Lower leg skin (tissue), 4 donors: ENCODE measurements around the gene ZDHHC7. TPM values are rescaled to one million over a fixed set of nuclear protein-coding genes. Genes with fewer than 3 reads are reported as not detected.

Source experiments
- DNase-seq, 2 donors: peaks; one replicate each; pipeline ENCODE4 v3.0.0-alpha.2; 2019; ENCODE audit warnings: low spot score in 2 of 2
- H3K4me3 ChIP-seq: fragments of 200-600 bp; sonication (generic); 2 replicates; pipeline ENCODE4 v1.5.1; 2017; ENCODE audit warnings: mild to moderate bottlenecking, low read depth; ENCODE audit not compliant: poor library complexity, severe bottlenecking
- POLR2A ChIP-seq, 2 donors: fragments of 450-650 bp; IDR thresholded peaks; one replicate each; pipeline ENCODE4 v1.6.1; 2016 to 2017; ENCODE audit warnings: antibody characterized with exemption in 2 of 2, mild to moderate bottlenecking in 1 of 2, moderate library complexity in 1 of 2
- WGBS, 2 donors: methylation state at CpG; one replicate each; pipeline ENCODE4 v1.1.5; 2018; 5-methylcytosine and 5-hydroxymethylcytosine counted together
- intact Hi-C: fragments of 100-400 bp; cut with DNase I; formaldehyde crosslinking; loops from one replicate; pipeline ENCODE4 v1.15.0; 2023; ENCODE audit warnings: low total_unique reads
- total RNA-seq, 4 donors: library from RNA; depleted of rRNA; stranded (reverse); fragments of >200 nt; gene quantifications; one replicate each; pipeline ENCODE4 v1.1.0, GENCODE V29; 2016
- TF ChIP-seq, protein P1 (sequence below), 3 donors: fragments of 450-650 bp; IDR thresholded peaks; one replicate each; pipeline ENCODE4 v1.5.1; 2016; ENCODE audit warnings: antibody characterized with exemption in 3 of 3, mild to moderate bottlenecking in 3 of 3, moderate library complexity in 2 of 3

ZDHHC7 gene
- total RNA-seq, 4 donors from 2014 or later: 39.7 to 56.5 (median 47.3) TPM

DNA sequence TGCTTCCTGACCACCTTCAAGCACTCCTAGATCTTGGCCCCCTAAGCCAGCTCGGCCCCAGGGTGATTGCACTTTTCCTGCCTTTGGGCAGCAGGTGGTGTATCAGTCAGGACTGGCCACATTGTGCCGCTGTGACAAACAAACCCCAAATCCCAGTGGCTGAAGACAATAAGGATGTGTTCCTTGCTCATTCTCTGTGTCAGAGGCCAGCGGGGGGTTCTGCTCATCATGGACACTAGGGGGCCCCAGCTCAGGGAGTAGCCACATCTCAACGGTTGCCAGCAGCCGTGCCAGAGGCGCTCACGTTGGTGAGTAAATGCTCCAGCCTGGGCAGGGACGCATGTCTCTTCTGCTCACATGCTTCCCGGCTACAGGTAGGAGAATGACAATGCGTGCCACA is 60.4 kb downstream of the ZDHHC7 start:
- WGBS, 2 donors: 91 to 93% methylated on average over 5 to 10 of the region's 10 CpGs
- no peak for DNase-seq
- TF ChIP-seq POLR2A (IDR thresholded peaks at IDR 0.05): no peak
- TF ChIP-seq, protein P1, sequence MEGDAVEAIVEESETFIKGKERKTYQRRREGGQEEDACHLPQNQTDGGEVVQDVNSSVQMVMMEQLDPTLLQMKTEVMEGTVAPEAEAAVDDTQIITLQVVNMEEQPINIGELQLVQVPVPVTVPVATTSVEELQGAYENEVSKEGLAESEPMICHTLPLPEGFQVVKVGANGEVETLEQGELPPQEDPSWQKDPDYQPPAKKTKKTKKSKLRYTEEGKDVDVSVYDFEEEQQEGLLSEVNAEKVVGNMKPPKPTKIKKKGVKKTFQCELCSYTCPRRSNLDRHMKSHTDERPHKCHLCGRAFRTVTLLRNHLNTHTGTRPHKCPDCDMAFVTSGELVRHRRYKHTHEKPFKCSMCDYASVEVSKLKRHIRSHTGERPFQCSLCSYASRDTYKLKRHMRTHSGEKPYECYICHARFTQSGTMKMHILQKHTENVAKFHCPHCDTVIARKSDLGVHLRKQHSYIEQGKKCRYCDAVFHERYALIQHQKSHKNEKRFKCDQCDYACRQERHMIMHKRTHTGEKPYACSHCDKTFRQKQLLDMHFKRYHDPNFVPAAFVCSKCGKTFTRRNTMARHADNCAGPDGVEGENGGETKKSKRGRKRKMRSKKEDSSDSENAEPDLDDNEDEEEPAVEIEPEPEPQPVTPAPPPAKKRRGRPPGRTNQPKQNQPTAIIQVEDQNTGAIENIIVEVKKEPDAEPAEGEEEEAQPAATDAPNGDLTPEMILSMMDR (IDR thresholded peaks at IDR 0.05): no peak
- no peak overlapping the region for H3K4me3 ChIP-seq
- intact Hi-C loops: loop anchor here (5.0 kb wide), 1 partner anchor 189 kb away; no protein-coding TSS in a partner anchor

DNA sequence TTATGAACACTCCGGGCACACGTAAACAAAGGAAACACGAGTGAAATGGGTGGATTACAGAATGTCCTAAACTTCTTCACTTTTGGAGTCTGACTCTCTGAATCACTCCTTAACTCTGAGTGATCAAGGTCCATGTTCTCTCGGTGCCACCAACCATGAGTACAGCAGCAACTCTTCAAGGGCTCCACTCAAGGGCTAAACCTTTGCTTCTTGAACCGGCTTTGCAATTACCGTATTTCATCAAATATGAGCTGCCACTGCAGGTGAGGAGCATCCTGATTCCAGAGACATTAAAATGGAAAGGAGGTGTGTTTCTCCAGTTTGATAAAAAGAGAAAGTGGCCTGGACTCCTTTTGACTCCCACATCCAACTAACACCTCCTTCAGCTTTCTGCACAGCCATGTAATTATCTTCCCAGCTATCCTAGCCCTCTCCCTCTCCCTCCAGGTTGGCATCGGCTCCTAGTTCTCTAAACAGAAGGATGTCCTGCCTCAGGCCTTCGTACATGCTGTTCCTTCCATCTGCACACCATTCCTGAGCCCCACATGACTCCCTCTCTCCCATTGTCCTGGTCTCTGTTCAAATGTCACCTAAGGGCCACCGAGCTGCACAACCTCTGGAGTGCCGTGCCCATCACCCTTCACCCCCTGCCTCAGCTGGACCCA is 61.4 kb downstream of the ZDHHC7 start:
- no peak overlapping the region for H3K4me3 ChIP-seq
- WGBS, 2 donors: 86 to 90% methylated on average over 10 of the region's 10 CpGs
- intact Hi-C loops: loop anchor here (5.0 kb wide), 1 partner anchor 188 kb away; no protein-coding TSS in a partner anchor
- DNase-seq: no peak
- TF ChIP-seq, protein P1 (IDR thresholded peaks at IDR 0.05): no peak
- TF ChIP-seq POLR2A (IDR thresholded peaks at IDR 0.05): no peak

DNA sequence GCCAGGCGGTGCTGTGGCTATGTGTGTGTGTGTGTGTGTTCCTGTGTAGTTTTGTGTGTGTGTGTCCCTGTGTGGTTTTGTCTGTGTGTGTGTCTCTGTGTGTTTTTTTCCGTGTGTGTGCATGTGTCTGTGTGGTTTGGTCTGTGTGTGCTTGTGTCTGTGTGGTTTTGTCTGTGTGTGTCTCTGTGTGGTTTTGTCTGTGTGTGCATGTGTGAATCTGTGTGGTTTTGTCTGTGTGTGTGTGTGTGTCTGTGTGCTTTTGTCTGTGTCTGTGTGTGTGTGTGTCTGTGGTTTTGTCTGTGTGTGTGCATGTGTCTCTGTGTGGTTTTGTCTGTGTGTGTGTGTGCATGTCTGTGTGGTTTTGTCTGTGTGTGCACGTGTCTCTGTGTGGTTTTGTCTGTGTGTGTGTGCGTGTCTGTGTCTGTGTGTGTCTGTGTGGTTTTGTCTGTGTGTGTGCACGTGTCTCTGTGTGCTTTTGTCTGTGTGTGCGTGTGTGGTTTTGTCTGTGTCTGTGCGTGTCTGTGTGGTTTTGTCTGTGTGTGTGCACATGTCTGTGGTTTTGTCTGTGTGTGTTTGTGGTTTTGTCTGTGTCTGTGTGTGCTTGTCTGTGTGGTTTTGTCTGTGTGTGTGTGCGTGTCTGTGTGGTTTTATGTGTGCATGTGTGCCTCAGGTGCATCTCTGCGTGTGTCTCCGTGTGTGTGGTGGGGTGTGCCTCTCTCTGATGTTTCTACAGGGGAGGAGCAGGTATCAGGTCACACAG is 62.3 kb downstream of the ZDHHC7 start:
- DNase-seq: no peak
- whole genome bisulfite sequencing, 2 donors: 56 to 69% methylated on average over 10 of the region's 10 CpGs
- no peak overlapping the region for H3K4me3 ChIP-seq
- TF ChIP-seq POLR2A (IDR thresholded peaks at IDR 0.05): no peak
- TF ChIP-seq, protein P1 (IDR thresholded peaks at IDR 0.05): peak in 1 of 3 donors; percentile 94
- intact Hi-C loops: no loop called here

DNA sequence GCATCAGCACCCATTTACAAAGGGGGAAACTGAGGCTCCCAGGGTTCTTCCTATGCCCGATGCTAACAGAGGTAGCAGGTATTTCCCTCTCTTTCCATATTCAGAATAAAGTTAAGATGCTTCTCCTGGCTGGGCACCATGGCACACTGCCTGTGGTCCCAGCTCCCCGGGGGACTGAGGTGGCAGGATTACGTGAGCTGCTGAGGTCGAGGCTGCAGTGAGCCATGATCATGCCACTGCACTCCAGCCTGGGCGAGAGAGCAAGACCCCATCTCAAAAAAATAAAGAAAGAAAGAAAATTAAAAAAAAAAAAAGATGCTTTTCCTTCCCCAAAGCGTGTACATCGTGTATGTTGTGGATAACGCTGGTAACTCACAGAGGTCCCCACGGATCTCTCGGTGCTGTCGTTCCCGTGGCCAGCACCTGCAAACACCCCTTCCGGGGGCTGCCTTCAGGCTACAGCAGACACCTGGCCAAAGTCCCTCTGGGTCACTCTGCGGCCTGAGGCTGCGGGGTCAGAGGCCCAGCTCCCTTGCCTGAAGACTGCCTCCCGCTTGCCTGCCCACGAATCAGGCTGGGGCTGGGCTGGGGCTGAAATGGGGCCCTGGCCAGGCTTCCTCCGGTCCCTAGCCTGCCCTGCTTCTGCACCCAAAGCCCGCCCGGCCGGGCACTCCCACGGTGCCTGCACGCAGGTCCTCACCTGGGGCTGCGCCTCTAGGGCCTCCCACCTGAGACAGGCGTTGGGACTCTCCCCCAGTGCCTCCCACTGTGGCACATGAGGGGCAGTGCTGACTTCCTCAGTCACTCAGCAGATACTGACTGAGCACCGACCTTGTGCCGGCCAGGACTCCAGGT is 63.1 kb downstream of the ZDHHC7 start:
- H3K4me3 ChIP-seq: no peak overlapping the region
- intact Hi-C loops: no loop called here
- WGBS, 2 donors: 83 to 88% methylated on average over 26 to 27 of the region's 27 CpGs
- DNase-seq: no peak
- TF ChIP-seq, protein P1 (IDR thresholded peaks at IDR 0.05): no peak
- no peak for TF ChIP-seq POLR2A (IDR thresholded peaks at IDR 0.05)

DNA sequence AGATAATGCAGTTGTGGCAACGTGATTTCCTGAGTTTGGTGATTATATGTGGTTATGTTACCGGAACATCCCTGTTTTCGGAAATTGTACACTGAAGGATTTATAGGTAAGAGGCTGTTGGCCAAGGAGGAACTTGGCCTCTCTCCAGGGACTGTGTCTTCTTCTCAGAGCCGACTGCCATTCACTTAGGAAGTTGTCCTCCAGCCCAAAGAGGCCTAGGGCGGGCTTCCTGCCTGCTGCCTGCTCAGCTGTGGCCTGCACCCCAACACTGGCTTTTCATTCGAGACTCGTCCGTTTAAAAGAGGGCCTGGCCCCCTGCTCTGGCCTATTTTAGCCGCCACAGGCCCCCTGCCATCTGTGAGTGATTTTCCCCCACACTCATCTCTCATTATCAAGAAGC is 64.3 kb downstream of the ZDHHC7 start:
- intact Hi-C loops: no loop called here
- H3K4me3 ChIP-seq: no peak overlapping the region
- 35 to 38% methylated on average over 9 of the region's 9 CpGs for WGBS, 2 donors
- TF ChIP-seq, protein P1 (IDR thresholded peaks at IDR 0.05): no peak
- no peak for TF ChIP-seq POLR2A (IDR thresholded peaks at IDR 0.05)
- DNase-seq: peak in 1 of 2 donors; percentile 58
